GM19395 (cell line): ENCODE data around the gene FGGY.
A peak's percentile ranks its signal among the peaks of the same experiment; 100 is the strongest.
"Not testable (repeated sequence)": the region's sequence is repeated elsewhere in the genome, so short reads cannot be mapped to it uniquely, and the experiment has no call there.

Experiments used
- ATAC-seq: cut with Tn5 transposase; IDR thresholded peaks from one replicate; pipeline ENCODE4 v1.9.1; 2021; ENCODE audit warnings: mild to moderate bottlenecking, moderate library complexity; ENCODE audit not compliant: unreplicated experiment

Gene FGGY

GRCh38 chr1:59530119-59530518 is 233.2 kb downstream of the FGGY start:
- ATAC-seq, result no peak

- peak; percentile 77 for ATAC-seq
Observed at GRCh38 chr1:59532102-59532501, 235.2 kb downstream of the FGGY start.

GRCh38 chr1:59538476-59538875 is 241.6 kb downstream of the FGGY start:
- not testable (repeated sequence) for ATAC-seq

- no peak for ATAC-seq
Observed at GRCh38 chr1:59539961-59540681, 243.2 kb downstream of the FGGY start.

GRCh38 chr1:59541161-59541560 is 244.3 kb downstream of the FGGY start:
- ATAC-seq, result no peak

GRCh38 chr1:59541891-59542290 is 245.0 kb downstream of the FGGY start:
- no peak for ATAC-seq

GRCh38 chr1:59543211-59543668 is 246.3 kb downstream of the FGGY start:
- no peak for ATAC-seq

- ATAC-seq, result no peak
Observed at GRCh38 chr1:59544615-59545293, 247.9 kb downstream of the FGGY start.

GRCh38 chr1:59545830-59546229 is 248.9 kb downstream of the FGGY start:
- no peak for ATAC-seq

GRCh38 chr1:59549066-59549837 is 252.4 kb downstream of the FGGY start:
- no peak for ATAC-seq

GRCh38 chr1:59549903-59550302 is 253.0 kb downstream of the FGGY start:
- ATAC-seq, result no peak

GRCh38 chr1:59552007-59552406 is 255.1 kb downstream of the FGGY start:
- ATAC-seq, result no peak

GRCh38 chr1:59553371-59553770 is 256.5 kb downstream of the FGGY start:
- ATAC-seq, result no peak

- no peak for ATAC-seq
Observed at GRCh38 chr1:59554011-59554663, 257.2 kb downstream of the FGGY start.

- no peak for ATAC-seq
Observed at GRCh38 chr1:59554752-59555151, 257.9 kb downstream of the FGGY start.

GRCh38 chr1:59556398-59556797 is 259.5 kb downstream of the FGGY start:
- no peak for ATAC-seq

GRCh38 chr1:59556802-59557548 is 260.1 kb downstream of the FGGY start:
- no peak for ATAC-seq

- no peak for ATAC-seq
Observed at GRCh38 chr1:59557549-59557885, 260.6 kb downstream of the FGGY start.

- ATAC-seq, result not testable (repeated sequence)
Observed at GRCh38 chr1:59558580-59558979, 261.7 kb downstream of the FGGY start.

- peak; percentile 82 for ATAC-seq
Observed at GRCh38 chr1:59560807-59561450, 264.0 kb downstream of the FGGY start.
